Activated naive CD4-positive, alpha-beta T cell treated with anti-CD3 and anti-CD28 coated beads, Interleukin-2, amount 10 ng/mL, durations not matched to agents 7 days and 5 days (primary cell): ENCODE results near the gene GLT1D1.
A peak's percentile ranks its signal among the peaks of the same experiment; 100 is the strongest.
"Not testable (repeated sequence)": the region's sequence is repeated elsewhere in the genome, so short reads cannot be mapped to it uniquely, and the experiment has no call there.

ENCODE experiments used
- CTCF ChIA-PET: fragments of 350-600 bp; sonication (Branson Sonifier 250); formaldehyde crosslinking; loops from one replicate; lab custom pipeline; 2021; ENCODE audit warnings: antibody characterized with exemption; lab: Charles Lee
- DNase-seq: peaks from one replicate; pipeline ENCODE4 v3.0.0-alpha.2; 2020
- H3K27ac Mint-ChIP-seq: one replicate; pipeline ENCODE4 v1.8.0; 2021; ENCODE audit warnings: mild to moderate bottlenecking, moderate library complexity, mixed read lengths
- H3K27me3 Mint-ChIP-seq: one replicate; pipeline ENCODE4 v1.8.0; 2021; ENCODE audit warnings: mild to moderate bottlenecking, mixed read lengths
- H3K36me3 Mint-ChIP-seq: one replicate; pipeline ENCODE4 v1.8.0; 2021; ENCODE audit warnings: mixed read lengths
- H3K4me1 Mint-ChIP-seq: one replicate; pipeline ENCODE4 v1.8.0; 2021; ENCODE audit warnings: mixed read lengths
- H3K4me3 Mint-ChIP-seq: one replicate; pipeline ENCODE4 v1.8.0; 2021; ENCODE audit warnings: mild to moderate bottlenecking, moderate library complexity, mixed read lengths
- H3K9me3 Mint-ChIP-seq: one replicate; pipeline ENCODE4 v1.8.0; 2021; ENCODE audit warnings: mixed read lengths

Gene GLT1D1

DNA sequence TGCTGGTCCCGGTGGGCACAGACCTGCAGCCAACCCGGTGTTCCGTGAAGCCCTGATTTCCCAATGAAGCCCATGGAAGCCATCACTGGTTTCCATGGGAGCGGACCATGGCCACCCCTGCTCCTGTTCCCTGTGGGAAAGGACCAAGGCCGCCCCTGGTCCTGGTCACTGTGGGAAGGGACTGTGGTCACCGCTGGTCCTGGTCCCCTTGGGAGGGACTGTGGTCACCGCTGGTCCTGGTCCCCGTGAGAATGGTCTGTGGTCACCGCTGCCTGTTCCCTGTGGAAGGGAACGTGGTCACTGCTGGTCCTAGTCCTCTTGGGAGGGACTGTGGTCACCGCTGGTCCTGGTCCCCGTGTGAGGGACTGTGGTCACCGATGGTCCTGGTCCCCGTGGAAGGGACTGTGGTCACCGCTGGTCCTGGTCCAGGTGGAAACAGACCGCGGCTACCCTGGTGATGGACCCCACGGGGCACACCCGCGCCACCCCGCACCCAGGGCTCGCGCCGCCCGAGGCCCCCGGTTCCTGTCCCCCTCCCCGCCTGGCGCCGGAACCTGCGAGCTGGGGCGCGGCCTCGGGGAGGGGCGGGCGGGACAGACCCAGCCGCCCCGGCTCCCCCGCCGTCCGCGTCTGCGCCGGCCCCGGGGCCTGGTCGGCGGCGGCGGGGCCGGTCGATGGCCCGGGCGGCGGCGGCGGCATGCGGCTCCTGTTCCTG is at the start of gene GLT1D1:
Gene GLT1D1 (plus strand): TSS at position 594 of the 715 bp plus-strand sequence. CDS start 104 bp downstream, at position 698.
- H3K27me3 Mint-ChIP-seq: peaks cover 58% of the 10 kb centered on the region
- no peaks in the 10 kb centered on the region for H3K4me1 Mint-ChIP-seq

DNA sequence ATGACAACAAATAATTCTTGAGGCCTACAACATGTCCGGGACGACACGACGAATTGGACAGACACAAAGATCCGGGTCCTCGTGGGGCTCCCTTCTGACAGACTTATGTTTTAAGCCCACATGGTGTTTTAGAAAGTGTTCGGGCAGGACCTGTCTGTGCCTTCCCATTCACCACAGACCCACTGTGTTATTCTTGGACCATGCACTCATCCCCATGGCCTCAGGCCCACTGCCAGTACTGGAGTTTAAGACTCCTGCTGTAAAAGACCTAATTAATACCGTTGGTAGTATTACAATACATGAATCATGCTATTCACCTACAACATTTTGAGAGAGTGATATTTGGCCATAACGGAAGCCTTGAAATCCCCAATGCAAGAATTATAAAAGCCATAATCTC is 49.5 kb upstream of the GLT1D1 start:
- Mint-ChIP-seq H3K36me3 (peaks cover 56% of the 10 kb centered on the region), H3K27me3 (no peaks in the 10 kb centered on the region), H3K27ac (no peak overlapping the region), H3K4me3 (no peak overlapping the region), H3K4me1 (no peaks in the 10 kb centered on the region), H3K9me3 (no peaks in the 10 kb centered on the region)
- no peak for DNase-seq
- CTCF ChIA-PET: no interaction called here

More for the DNA sequence above, at the start of gene GLT1D1:
- no peak for DNase-seq
- no peak within 1 kb of the TSS for H3K4me3 Mint-ChIP-seq
- no peak within 1 kb of the TSS for H3K27ac Mint-ChIP-seq
- CTCF ChIA-PET: no interaction called here
- no peaks in the 10 kb centered on the region for H3K9me3 Mint-ChIP-seq
- no peaks in the 10 kb centered on the region for H3K36me3 Mint-ChIP-seq

DNA sequence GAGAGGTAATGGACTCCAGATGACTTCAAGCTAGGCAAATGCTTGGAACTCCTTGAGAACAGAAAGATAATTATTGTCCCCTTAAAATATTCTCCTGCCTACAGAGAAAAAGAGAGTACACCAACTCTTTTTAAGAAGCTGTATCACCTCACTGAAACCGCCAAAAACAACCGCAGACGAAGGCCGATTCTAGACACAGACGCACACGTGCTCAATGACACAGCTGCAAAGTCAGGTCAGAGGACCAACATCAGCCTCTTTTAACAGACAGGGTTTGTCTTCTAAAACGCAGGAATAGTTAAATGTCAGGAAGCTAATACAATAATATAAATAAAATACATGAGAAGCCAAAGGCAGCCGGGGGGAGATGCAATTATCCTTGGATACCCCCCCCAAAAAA is 48.5 kb upstream of the GLT1D1 start:
- no peaks in the 10 kb centered on the region for H3K9me3 Mint-ChIP-seq
- no peaks in the 10 kb centered on the region for H3K27me3 Mint-ChIP-seq
- CTCF ChIA-PET: no interaction called here
- DNase-seq: no peak
- H3K4me3 Mint-ChIP-seq: no peak overlapping the region
- H3K36me3 Mint-ChIP-seq: peaks cover 55% of the 10 kb centered on the region
- H3K4me1 Mint-ChIP-seq: no peaks in the 10 kb centered on the region
- no peak overlapping the region for H3K27ac Mint-ChIP-seq

DNA sequence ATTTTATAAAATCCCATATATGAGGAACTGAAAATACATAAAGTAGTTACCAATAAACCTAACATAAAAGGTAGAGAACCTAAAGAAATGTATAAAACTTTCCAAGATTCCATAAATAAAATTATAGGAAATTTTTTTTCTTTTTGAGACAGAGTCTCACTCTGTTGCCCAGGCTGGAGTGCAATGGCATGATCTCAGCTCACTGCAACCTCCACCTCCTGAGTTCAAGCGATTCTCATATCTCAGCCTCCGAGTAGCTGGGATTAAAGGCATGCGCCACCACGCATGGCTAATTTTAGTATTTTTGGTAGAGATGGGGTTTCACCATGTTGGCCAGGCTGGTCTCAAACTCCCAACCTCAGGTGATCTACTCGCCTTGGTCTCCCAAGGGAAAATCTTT is 47.9 kb upstream of the GLT1D1 start:
- H3K4me1 Mint-ChIP-seq, H3K4me3 Mint-ChIP-seq, H3K27me3 Mint-ChIP-seq, DNase-seq, H3K9me3 Mint-ChIP-seq, CTCF ChIA-PET, H3K27ac Mint-ChIP-seq: not testable (repeated sequence)
- peaks cover 49% of the 10 kb centered on the region for H3K36me3 Mint-ChIP-seq

DNA sequence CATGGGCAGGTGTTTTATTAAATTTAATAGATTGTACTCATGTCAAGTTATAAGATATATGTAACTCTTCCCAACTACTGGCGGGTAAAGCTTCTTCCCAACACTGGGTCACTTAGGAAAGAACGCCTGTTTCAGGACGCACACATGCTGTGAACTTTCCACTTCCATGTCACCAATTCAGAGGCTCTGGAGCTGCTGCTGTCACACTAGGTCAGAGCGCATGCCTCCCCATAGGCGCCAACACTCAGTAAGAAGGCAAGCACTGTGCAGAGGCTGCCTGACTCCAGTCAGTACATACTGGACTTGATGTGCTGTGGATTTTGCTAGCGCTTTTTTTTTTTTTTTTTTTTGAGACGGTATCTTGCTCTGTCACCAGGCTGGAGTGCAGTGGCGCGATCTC is 46.7 kb upstream of the GLT1D1 start:
- peaks cover 10% of the 10 kb centered on the region for H3K4me1 Mint-ChIP-seq
- H3K27me3 Mint-ChIP-seq: no peaks in the 10 kb centered on the region
- H3K36me3 Mint-ChIP-seq: peaks cover 42% of the 10 kb centered on the region
- H3K27ac Mint-ChIP-seq: no peak overlapping the region
- H3K9me3 Mint-ChIP-seq: no peaks in the 10 kb centered on the region
- no peak for DNase-seq
- no peak overlapping the region for H3K4me3 Mint-ChIP-seq
- CTCF ChIA-PET: interaction anchor here (2.2 kb wide), 1 partner anchor 12 kb away, joined by 5 read pairs; no protein-coding TSS in a partner anchor

DNA sequence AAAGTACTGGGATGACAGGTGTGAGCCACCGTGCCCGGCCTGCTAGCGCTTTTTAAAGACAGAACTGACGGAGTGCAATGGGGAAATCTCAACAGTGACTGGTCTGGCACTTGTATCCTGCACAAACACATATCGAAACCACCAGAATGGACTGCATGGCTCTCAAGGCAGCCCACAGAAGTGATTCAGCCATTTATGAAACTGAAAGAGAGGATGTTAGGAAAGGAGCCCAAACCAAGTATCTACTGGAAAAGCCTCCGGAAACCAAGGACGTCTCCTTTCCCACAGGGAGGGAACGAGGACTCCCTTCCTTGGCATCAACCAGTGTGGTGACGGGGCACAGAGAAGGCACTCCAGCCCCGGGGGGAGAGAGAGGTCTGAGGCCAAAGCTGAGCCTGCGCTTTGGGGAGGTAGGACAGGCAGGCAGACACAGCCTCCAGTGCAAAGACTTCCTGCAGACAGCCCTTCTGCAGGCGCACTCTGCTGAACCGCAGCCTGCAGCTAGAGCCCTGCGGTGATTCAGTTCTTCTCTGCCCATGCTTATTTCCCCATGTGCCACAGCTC is 46.0 kb upstream of the GLT1D1 start:
- peaks cover 45% of the 10 kb centered on the region for H3K36me3 Mint-ChIP-seq
- H3K4me3 Mint-ChIP-seq: no peak overlapping the region
- no peaks in the 10 kb centered on the region for H3K9me3 Mint-ChIP-seq
- CTCF ChIA-PET: interaction anchor here (2.2 kb wide), 1 partner anchor 13 kb away, joined by 5 read pairs; no protein-coding TSS in a partner anchor
- no peaks in the 10 kb centered on the region for H3K27me3 Mint-ChIP-seq
- DNase-seq: no peak
- no peak overlapping the region for H3K27ac Mint-ChIP-seq
- H3K4me1 Mint-ChIP-seq: peaks cover 14% of the 10 kb centered on the region

DNA sequence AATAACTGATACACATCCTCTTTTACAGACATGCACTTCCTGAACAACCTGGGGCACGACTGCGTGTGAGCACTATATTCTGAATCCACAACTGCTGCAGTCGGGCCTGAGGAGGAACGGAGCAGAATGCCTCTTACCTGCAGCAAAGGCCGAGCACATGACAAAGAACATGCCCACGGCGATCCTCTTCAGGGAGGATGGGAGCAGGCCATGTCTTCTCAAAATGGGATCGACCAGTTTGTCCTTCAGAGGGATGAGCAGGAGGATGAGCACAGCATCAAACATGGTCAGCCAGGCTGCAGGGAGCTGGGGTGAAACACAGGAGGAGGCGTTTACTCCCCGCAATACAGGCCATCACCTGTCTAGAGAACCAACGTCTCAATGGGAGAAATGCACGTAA is 44.6 kb upstream of the GLT1D1 start:
- Mint-ChIP-seq H3K27ac (no peak overlapping the region), H3K4me1 (peaks cover 24% of the 10 kb centered on the region), H3K27me3 (no peaks in the 10 kb centered on the region)

DNA sequence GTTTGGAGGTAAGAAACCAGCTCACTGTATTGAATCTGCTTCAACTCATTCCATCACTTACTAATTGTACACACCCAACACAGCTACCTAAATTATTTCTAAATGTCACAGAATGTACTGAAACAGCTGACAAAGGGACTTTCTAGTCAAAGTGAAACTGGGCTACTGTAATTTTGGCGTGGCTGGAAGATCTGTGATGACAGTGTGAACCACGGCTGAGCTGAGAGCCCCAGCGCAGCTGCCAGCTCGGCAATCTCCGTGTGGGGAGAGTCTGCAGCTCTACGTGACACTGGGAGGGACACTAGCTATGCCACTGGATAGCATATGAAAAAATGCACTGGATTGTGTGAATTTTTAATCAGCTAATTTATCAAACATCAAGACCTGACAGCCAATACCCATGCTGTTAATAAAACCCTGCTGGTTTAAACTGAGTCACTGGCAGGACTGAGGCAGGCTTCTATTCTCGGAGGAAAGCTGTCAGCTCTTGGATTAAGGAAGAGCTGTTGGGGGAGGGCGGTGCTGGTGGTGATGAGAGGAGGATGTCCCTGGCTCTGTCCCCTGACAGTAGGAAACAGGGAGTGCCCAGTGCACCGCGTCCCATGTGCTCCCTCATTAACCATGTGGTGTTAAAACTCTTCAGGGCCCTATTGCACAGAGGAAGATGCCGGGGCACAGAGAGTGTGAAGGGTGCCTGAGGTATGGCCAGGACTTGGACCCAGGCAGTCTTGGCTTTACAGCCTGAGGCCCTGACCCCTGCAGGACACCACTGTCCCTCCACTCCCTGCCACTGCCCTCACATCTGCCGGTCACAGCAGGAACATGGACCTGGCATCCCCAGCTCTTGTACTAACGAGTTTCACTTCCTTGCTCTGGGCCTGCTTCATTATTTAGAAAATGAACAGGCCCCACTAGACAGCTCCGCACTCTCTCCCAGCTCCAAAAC is 42.8 kb upstream of the GLT1D1 start:
- H3K9me3 Mint-ChIP-seq: no peaks in the 10 kb centered on the region
- H3K4me1 Mint-ChIP-seq: peaks cover 24% of the 10 kb centered on the region
- H3K4me3 Mint-ChIP-seq: no peak overlapping the region
- peaks cover 44% of the 10 kb centered on the region for H3K36me3 Mint-ChIP-seq
- no peaks in the 10 kb centered on the region for H3K27me3 Mint-ChIP-seq
- DNase-seq: no peak
- H3K27ac Mint-ChIP-seq: no peak overlapping the region
- CTCF ChIA-PET: interaction anchor here (1.1 to 1.2 kb wide), 2 partner anchors 11 to 12 kb away, joined by 4 read pairs; no protein-coding TSS in a partner anchor

More for the DNA sequence above, 44.6 kb upstream of the GLT1D1 start:
- no peak overlapping the region for H3K4me3 Mint-ChIP-seq
- H3K9me3 Mint-ChIP-seq: no peaks in the 10 kb centered on the region
- peaks cover 46% of the 10 kb centered on the region for H3K36me3 Mint-ChIP-seq
- CTCF ChIA-PET: no interaction called here
- DNase-seq: no peak

DNA sequence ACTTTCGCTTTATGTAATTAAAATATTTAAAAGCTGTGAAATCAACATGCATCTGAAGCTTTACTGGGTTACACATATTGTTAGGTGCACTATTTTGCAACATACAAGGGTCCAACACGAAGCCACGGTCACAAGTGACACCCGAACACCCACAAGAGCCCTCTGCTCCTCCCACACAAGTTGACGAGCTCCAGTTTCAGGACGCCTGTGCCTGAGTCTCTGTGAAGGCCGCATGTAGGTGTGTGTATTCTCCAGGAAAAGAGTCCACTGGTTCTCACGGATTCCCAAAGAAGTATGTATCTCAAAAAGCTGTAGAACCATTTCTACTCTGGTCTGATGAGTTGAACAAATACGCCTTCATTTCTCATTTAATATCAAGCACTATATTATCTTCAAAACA is 41.5 kb upstream of the GLT1D1 start:
- H3K9me3 Mint-ChIP-seq: no peaks in the 10 kb centered on the region
- no peak for DNase-seq
- CTCF ChIA-PET: no interaction called here
- peak overlapping the region; percentile 72 for H3K27ac Mint-ChIP-seq
- peaks cover 39% of the 10 kb centered on the region for H3K36me3 Mint-ChIP-seq
- H3K27me3 Mint-ChIP-seq: no peaks in the 10 kb centered on the region
- H3K4me1 Mint-ChIP-seq: peaks cover 30% of the 10 kb centered on the region
- H3K4me3 Mint-ChIP-seq: no peak overlapping the region

DNA sequence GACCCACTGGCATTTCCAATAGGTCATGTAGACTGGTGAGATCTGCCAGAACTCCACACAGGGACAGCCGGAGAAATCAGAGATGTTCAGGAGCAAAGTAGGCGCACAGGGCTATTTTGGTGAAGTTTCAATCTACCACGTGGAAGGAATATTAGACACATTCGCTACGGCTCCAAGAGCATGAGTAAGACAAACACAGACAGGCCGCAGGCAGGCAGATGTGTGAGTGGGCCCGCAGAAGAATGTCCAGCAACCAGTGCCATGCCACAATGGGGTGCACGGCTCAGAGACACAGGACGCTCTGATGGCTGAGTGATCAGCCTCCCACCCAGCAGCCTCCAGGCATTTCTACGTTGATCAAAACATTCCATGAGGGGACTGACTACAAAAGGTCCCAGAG is 39.9 kb upstream of the GLT1D1 start:
- CTCF ChIA-PET: no interaction called here
- Mint-ChIP-seq H3K27ac (no peak overlapping the region), H3K27me3 (no peaks in the 10 kb centered on the region), H3K4me1 (peaks cover 43% of the 10 kb centered on the region), H3K36me3 (peaks cover 31% of the 10 kb centered on the region), H3K4me3 (no peak overlapping the region), H3K9me3 (no peaks in the 10 kb centered on the region)
- DNase-seq: no peak

DNA sequence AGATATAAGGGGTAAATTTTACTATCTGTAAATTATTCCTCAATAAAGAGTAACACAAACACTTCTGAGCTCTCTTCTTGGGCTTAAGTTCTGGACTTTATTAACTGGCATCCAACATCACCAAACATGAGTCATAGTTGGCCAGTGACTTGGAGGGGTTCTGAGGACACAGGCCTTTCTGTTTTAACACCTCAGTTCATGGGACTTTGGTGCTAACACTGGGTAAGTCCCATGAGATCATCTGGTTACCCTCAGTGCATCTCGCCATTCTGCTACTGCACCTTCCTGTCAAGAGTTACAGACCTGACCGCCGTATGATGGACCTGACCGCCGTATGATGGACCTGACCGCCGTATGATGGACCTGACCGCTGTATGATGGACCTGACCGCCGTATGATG is 39.4 kb upstream of the GLT1D1 start:
- Mint-ChIP-seq H3K4me3 (no peak overlapping the region), H3K27ac (no peak overlapping the region), H3K4me1 (peaks cover 46% of the 10 kb centered on the region), H3K9me3 (no peaks in the 10 kb centered on the region), H3K27me3 (no peaks in the 10 kb centered on the region), H3K36me3 (peaks cover 28% of the 10 kb centered on the region)
- CTCF ChIA-PET: no interaction called here
- DNase-seq: no peak

DNA sequence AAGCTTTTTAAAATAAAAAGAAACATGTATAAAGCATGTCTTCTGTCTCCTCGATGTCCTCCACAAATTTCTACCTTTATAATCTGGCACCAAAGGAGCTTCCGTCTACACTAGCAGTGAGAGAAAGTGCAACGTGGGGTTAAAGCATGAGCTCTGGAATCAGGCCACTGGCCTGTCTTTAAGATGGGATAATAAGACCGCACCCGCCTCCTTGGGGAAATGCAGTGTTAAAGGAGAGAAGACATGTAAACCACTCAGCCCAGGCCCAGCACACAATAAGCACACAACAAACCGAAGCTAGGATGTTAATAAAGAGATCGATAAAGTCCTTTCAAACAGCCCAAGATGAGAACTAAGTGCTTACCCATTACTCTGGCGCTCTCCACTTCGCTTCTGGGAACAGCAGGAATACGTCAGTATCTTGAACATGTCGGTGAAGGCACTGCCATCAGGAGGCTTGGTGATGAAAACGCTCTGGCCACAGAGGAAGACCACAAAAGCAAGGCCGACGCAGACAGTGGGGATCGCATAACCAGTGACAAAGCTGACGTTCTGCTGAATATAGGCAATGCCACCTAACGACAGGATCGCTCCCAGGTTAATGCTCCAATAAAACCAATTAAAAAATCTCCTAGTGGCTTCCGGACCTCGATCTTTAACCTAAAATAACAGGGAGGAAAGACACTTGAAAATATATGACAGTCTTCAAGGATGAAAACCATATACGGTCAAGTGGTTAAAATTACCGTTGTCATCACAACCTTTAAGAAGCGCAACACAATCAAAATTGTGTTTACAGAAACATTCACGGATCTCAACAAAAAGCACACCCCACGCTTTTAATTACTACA is 38.6 kb upstream of the GLT1D1 start:
- Mint-ChIP-seq H3K9me3 (no peaks in the 10 kb centered on the region), H3K36me3 (peaks cover 29% of the 10 kb centered on the region), H3K4me3 (no peak overlapping the region), H3K27ac (no peak overlapping the region), H3K27me3 (no peaks in the 10 kb centered on the region), H3K4me1 (peaks cover 51% of the 10 kb centered on the region)
- CTCF ChIA-PET: no interaction called here
- no peak for DNase-seq

DNA sequence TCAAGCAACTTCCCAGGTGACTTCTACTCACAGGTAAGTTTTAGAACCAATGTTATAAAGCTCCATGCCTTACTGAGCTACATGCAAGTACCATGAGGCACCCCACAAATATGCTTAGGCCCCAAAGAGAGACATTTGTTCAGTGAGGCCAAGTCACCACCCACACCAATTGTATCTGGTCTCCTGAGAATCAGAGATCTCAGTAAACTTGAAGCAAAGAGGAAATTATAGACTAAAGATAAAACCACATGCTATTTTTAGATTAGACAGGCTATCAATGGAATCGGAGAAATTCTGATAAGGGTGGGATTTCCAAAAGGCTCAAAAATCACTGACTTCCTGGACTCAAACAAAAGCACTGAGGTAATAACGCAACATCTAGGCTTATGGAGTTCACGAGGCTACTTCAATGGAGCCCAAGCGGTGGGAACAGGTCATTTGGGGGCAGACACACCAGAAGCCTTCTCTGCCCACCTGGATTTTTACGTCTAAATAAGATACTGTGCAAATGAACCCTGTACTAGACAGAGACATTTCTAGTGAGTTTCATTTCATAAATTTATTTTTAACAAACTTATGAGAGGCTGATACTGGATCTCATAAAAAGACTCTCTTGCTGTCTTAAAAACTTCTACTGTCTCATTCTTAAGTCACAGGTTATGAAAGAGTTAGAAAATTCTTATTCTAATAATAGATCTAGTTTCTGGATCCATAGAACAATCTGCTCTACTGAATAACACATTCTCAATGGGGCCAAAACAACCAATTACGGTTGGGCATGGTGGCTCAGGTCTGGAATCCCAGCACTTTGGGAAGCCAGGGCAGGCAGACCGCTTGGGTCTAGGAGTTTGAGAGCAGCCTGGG is 37.3 kb upstream of the GLT1D1 start:
- Mint-ChIP-seq H3K4me1 (peaks cover 55% of the 10 kb centered on the region), H3K36me3 (peaks cover 33% of the 10 kb centered on the region)
- CTCF ChIA-PET: no interaction called here

More for the DNA sequence above, 37.3 kb upstream of the GLT1D1 start:
- no peak for DNase-seq
- Mint-ChIP-seq H3K27ac (no peak overlapping the region), H3K4me3 (no peak overlapping the region), H3K9me3 (no peaks in the 10 kb centered on the region), H3K27me3 (no peaks in the 10 kb centered on the region)
